ENCODE data around the gene OTUD3. TPM values are rescaled to one million over a fixed set of nuclear protein-coding genes. Genes with fewer than 3 reads are reported as not detected.

The OTUD3 gene
- total and polyA plus RNA-seq, 2 of the 13 experiments (the other 11 are each of a cell fraction or from before 2014, with no cell fraction given): 5.2 to 7.5 TPM

DNA sequence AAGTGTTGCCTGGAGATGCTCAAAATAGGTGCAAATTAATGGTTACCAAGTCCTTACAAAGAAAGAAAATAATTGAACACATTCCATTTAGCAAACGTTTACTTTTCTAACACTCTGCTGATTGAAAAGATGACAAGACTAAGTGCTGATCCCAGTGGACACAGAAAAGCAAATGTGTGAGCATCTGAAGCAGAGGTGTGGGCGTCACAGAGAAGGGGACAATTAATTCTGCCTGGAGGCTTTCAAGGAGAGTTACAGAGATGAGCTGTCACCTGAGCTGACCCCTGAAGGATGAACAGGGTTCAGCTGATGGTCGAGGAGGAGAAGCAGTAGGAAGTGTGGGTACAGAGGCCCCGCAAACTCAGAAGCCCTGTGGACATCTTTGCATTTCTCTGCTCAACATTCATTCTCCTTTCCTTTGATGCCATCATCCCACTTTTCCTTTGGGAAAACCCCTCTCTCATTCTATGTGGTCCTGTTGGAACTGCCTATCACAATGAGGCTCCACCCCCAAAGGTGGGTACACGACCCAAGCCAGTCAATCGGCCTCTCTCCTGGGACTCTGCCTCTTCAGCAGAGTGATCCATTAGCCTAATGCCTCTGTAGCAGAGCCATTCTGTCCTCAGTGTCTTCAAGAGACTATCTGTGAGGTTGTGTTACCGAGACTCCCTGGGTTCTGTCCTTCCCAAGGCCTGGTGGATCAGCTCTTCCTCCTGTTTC, 58.5 kb downstream of the OTUD3 start:
- Histone ChIP-seq H4K20me1 (ENCODE audit: insufficient read depth, low read length) (no peaks in the 10 kb centered on the region), H3K4me1 (ENCODE audit: insufficient read depth, low read length) (peaks cover 40% of the 10 kb centered on the region), H3K27ac (ENCODE audit: extremely low read length, insufficient read depth, low read length) (no peak overlapping the region), H3K9me3 (ENCODE audit: low read length) (no peaks in the 10 kb centered on the region), H2AFZ (ENCODE audit: low read length) (no peak overlapping the region), H3K4me3 (replicated peaks in 1 of 3; ENCODE audit: insufficient read depth in 1 of 3, low read depth in 2 of 3, low read length in 3 of 3) (no peak overlapping the region), H3K36me3 (replicated peaks in 1 of 2; ENCODE audit: control insufficient read depth in 1 of 2, insufficient read depth in 2 of 2, low read length in 2 of 2) (no peaks in the 10 kb centered on the region), H3K79me2 (ENCODE audit: insufficient read depth, low read length) (no peaks in the 10 kb centered on the region), H3K27me3 (ENCODE audit: control insufficient read depth in 1 of 2, insufficient read depth in 2 of 2, low read length in 2 of 2) (no peaks in the 10 kb centered on the region), H3K9ac (ENCODE audit: insufficient read depth, low read depth, low read length) (no peak overlapping the region), H3K4me2 (ENCODE audit: low read depth, low read length) (no peak overlapping the region)
- POLR2A ChIA-PET: no interaction called here
- intact Hi-C loops (cut with micrococcal nuclease; ENCODE audit: unreplicated experiment): no loop called here
- ATAC-seq: no peak
- in situ Hi-C loops (cut with HindIII; ENCODE audit: extremely low pct_ligation_motif_present, low pct_unique_long_range_greater_than_20kb): no loop called here
- TF ChIP-seq TBX2 (CRISPR knock-in tag; IDR thresholded peaks at IDR 0.05; ENCODE audit: borderline replicate concordance) (peak; percentile 20; the same call in 1 of the 2 replicates), ZNF547 (CRISPR knock-in tag; IDR thresholded peaks at IDR 0.05) (no peak)
- FAIRE-seq: no peak
- DNase-seq (ENCODE audit: low spot score): no peak
- 64% methylated on average over 7 of the region's 7 CpGs for WGBS (ENCODE audit: low lambda C conversion rate)
- CTCF ChIA-PET (ENCODE audit: low intra/inter-chr PET ratio, low total read pairs): no interaction called here
- no TSS peak for BruUV-seq (replicated peaks)

DNA sequence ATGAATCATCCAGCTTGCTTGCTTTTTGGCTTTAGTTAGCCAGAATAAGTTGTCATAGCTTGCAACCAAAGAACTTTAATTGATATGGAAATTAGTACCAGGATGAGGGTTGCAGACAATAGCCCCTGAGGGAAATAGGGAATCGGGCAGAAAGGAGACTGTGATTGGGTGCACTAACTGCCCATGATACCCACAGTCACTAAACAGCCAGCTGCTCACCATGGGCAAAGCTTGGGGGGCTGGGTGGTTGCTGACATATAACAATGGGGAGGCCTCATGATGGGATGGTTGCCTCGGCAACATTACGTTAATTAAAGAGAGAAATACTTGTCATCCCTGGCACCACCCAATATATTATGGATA, 59.0 kb downstream of the OTUD3 start:
- Histone ChIP-seq H3K36me3 (replicated peaks in 1 of 2; ENCODE audit: control insufficient read depth in 1 of 2, insufficient read depth in 2 of 2, low read length in 2 of 2) (no peaks in the 10 kb centered on the region), H3K4me3 (replicated peaks in 1 of 3; ENCODE audit: insufficient read depth in 1 of 3, low read depth in 2 of 3, low read length in 3 of 3) (no peak overlapping the region), H4K20me1 (ENCODE audit: insufficient read depth, low read length) (no peaks in the 10 kb centered on the region), H2AFZ (ENCODE audit: low read length) (no peak overlapping the region), H3K4me2 (ENCODE audit: low read depth, low read length) (no peak overlapping the region), H3K27me3 (ENCODE audit: control insufficient read depth in 1 of 2, insufficient read depth in 2 of 2, low read length in 2 of 2) (no peaks in the 10 kb centered on the region), H3K79me2 (ENCODE audit: insufficient read depth, low read length) (no peaks in the 10 kb centered on the region), H3K9me3 (ENCODE audit: low read length) (no peaks in the 10 kb centered on the region), H3K4me1 (ENCODE audit: insufficient read depth, low read length) (peaks cover 40% of the 10 kb centered on the region), H3K9ac (ENCODE audit: insufficient read depth, low read depth, low read length) (no peak overlapping the region), H3K27ac (ENCODE audit: extremely low read length, insufficient read depth, low read length) (no peak overlapping the region)
- intact Hi-C loops (cut with micrococcal nuclease; ENCODE audit: unreplicated experiment): no loop called here
- in situ Hi-C loops (cut with HindIII; ENCODE audit: extremely low pct_ligation_motif_present, low pct_unique_long_range_greater_than_20kb): no loop called here
- TF ChIP-seq AGO2 (optimal IDR thresholded peaks at IDR 0.05; ENCODE audit: low read depth, low read length) (no peak), SRY (CRISPR knock-in tag; IDR thresholded peaks at IDR 0.05) (no peak), ZNF746 (CRISPR knock-in tag; IDR thresholded peaks at IDR 0.05) (no peak), ZNF607 (CRISPR knock-in tag; IDR thresholded peaks at IDR 0.05; ENCODE audit: borderline replicate concordance) (no peak)
- FAIRE-seq (no peak), DNase-seq (ENCODE audit: low spot score) (no peak), ATAC-seq (no peak)
- CTCF ChIA-PET (ENCODE audit: low intra/inter-chr PET ratio, low total read pairs): no interaction called here
- POLR2A ChIA-PET: no interaction called here
- no TSS peak for BruUV-seq (replicated peaks)
- WGBS (ENCODE audit: low lambda C conversion rate): 100% methylated on average over 3 of the region's 3 CpGs
